HG02623 (cell line): Measurements from ENCODE around the gene MDP1.
"Not testable (repeated sequence)": the region's sequence is repeated elsewhere in the genome, so short reads cannot be mapped to it uniquely, and the experiment has no call there.

ENCODE experiments used
- ATAC-seq: cut with Tn5 transposase; IDR thresholded peaks from one replicate; pipeline ENCODE4 v1.9.1; 2021; ENCODE audit warnings: moderate library complexity; ENCODE audit not compliant: unreplicated experiment

MDP1 gene

GRCh38 chr14:24202538-24202937, 13.3 kb downstream of the MDP1 start:
- ATAC-seq: not testable (repeated sequence)

GRCh38 chr14:24198814-24199524, 16.9 kb downstream of the MDP1 start:
- no peak for ATAC-seq

- ATAC-seq: no peak
Observed at GRCh38 chr14:24197056-24197450, 18.8 kb downstream of the MDP1 start.

- ATAC-seq: no peak
Observed at GRCh38 chr14:24196071-24197055, 19.5 kb downstream of the MDP1 start.

DNA sequence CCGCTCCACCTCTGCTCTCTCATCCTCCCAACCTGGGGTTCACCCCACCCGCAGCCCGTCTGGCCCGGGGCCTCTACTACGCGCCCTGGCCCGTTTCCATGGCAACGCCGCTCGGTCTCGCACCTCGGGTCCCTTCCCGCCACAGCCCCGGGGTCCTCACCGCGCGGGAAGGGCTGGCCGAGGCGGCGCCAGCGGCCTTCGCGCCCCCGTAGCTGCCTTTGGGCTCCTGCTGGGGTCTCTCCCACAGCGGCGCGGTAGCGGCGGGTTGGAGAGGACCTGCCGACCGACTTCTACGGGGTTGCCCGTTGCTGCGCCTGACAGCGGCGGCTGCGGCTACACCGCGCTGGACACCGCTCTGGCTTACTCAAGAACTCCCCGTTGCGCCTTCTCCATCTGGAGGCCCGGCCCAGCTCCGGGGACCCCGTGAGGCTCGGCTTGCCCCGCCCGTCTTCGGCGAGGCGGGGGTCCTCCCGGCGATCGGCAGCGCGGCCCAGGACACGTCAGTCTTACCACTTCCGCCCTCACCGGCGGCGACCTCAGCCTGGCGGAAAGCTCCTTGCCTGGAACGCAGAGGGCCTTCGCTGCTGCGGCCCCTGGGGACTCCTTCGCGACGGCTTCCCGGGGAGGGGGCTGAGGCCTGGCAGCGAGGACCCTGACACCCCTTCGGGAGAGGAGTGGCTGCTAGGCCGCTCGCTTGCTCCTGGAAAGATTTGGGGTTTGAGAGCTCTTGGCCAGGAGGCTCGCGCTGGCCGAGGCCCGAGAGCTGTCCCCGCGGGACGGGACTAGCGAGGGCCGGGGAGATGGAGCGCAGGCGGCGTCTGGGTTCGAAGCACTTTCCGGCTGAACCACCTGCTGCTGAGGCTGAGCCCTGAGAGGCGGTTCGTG, 20.4 kb downstream of the MDP1 start, which contains the start of gene TM9SF1:
TSS of gene TM9SF1 (minus strand) at position 256 of the 885 bp plus-strand sequence. CDS start 422 bp downstream, outside the sequence.
- peak; percentile 75 for ATAC-seq

DNA sequence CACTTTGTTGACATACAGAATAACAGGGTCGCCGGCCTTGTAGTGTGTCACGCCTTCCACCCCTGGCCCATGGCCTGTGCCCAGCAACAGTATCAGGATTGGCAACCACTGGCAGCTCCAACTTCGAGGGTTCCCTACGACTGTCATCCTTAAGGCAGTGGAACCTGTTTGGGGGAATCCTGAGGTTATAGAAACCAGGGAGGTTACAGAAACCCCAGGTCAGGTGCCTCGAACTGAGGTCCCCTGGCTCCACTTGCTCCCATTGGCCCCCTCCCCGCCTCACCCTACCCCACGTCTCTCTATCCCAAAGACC, 21.0 kb downstream of the MDP1 start:
- no peak for ATAC-seq

- no peak for ATAC-seq
Observed at GRCh38 chr14:24194186-24194872, 21.5 kb downstream of the MDP1 start.

DNA sequence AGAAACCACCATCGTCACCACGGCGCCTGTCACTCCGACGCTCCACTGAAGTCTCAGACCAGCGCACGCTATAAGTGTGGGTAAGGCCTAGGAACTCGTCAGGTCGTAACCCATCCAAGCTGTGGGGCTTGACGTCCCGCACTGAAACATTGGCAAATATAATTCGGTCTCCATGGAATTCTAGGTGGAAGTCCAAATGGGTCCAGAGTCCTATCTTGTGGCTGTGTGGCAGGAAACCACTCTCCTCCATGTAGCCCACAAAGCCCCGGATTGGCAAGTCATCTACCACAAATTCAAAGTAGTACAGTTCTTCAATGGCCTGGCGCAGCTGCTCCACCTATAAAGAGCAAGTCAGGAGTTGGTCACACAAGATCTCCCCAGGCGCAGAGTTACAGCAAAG, 22.9 kb downstream of the MDP1 start:
- ATAC-seq: no peak

DNA sequence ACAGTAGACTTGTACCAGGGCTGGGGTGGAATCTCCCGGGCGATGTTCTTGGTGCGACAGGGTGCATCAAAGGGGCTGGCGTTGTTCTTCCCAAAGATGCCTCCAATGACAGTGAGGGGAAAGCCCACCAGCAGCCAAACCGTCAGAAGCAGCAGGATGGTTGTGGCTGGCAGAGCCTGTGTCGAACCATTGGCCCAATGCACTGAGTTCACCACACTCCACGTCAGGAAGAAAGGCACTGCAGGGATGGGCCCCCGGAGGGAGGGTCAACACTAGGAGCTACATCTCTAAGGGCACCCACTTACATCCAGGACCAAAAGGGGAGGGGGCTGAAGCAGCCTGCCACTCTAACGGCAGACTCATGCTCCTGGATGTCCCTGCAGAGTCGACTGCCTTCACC, 25.4 kb downstream of the MDP1 start:
- ATAC-seq: no peak

DNA sequence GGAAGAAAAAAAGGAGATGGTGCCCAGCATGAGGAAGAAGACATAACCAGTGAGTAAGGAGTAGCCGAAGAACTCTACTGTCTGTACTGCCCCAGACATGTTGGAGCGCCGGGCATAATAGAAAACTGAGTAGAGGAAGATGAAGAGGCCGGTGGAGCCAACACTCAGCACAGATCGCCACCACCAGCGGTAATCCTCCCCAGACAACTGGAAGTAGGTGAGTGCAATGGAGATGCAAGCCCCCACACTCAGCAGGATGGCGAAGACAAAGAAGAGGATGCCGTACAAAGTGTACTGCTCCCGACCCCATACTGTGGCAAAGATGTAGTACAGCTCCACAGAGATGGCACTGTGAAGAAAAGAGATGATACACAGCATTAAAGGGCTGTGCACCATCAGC, 26.4 kb downstream of the MDP1 start:
- ATAC-seq: no peak

- ATAC-seq: no peak
Observed at GRCh38 chr14:24189059-24189375, 26.8 kb downstream of the MDP1 start.

- peak; percentile 81 for ATAC-seq
Observed at GRCh38 chr14:24188251-24189058, 27.4 kb downstream of the MDP1 start, which contains the start of gene IPO4. Gene IPO4 (minus strand): TSS chr14:24188816. CDS start chr14:24188787, 29 bp downstream.

GRCh38 chr14:24187539-24187915, 28.3 kb downstream of the MDP1 start:
- no peak for ATAC-seq

DNA sequence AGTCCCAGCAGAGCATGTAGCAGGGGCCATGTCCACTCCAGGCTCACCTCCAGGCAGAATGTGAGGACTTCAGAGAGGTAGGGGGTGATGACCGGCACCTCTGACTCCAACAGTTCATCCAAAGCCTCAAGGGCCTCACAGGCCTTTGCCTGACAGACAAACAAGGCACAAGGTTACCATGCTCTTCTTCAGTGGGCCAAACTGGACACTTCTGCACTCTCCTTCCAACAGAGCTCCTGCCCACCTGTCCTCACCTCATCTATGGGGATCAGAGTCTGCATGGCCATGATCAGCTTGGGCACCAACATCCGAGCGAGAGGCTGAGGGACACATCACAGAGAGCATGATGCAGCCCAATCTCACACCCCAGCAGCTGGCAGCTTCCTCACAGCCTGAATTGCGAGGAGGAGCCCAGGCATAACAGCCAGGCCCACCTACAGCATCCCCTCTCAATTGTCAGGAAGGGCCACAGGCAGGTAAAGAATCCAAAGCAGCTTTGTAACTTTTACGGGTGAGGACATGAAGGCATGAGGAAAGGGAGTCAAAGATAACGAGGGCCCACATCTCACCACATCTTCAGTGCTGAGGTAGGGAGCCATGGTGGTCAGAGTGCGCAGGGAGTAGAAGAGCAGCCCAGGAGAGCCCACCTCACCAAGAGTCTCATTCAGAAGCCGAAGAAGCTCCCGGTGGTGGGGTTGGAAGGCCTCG, 28.9 kb downstream of the MDP1 start:
- ATAC-seq: no peak

GRCh38 chr14:24185741-24186140, 30.1 kb downstream of the MDP1 start:
- no peak for ATAC-seq

DNA sequence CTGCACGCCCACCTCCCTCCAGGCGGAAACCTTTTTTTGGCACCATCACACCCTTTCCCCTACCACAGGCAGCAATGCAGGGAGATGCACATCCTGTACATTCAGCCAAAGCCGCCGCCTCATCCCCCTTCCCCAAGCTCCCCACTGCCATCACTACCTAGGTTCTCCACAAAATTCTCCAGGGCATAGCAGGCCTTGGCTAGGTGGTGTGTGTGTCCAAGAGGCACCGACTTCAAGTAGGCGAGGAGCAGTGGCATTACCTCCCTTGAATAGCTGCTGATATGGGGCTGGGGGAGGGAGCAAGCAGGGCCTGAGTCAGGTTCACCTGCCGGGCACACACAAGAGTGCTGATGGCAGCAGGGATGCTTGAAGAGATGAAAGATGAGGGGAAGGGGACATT, 30.8 kb downstream of the MDP1 start:
- ATAC-seq: no peak

DNA sequence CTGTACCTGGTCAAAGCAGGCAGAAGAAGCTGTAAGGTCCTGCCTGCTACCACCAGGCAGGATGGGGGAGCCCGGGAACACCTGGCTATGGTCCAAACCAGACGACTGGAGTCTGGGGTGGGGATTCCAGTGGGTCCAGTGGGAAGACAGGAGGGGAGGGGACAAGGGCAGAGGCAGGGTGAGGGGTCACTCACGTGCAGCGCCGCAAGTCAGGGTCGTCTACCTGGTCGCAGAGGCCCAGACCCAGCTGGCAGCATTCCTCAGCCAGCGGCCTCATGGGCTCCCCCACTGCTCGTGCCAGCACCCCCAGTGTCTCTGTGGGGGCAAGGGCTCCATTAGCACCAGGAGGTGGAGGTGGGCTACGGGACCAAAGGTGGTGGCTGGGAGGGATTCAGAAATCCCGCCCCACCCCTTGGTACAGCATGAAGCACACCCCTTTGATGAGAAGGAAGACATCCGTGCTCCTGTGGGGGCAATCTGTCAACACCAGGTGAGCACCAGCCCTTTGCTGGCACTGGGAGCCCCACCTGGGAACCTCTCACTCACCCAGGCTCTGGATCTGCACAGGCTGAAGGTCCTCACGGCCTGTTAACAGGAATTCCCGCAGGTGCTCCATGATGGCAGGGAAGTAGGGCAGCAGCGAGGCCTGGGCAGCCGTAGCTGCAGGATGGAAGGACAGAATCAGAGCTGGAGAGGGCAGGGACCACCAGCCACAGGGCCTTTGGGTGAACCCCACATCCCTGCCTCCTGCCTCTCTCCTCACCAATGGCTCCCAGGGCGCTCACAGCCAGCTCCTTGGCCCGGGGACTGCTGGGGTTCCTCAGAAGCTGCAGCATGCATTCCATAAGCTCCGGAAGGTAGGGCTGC, 31.5 kb downstream of the MDP1 start:
- ATAC-seq: no peak

- no peak for ATAC-seq
Observed at GRCh38 chr14:24183014-24183481, 32.8 kb downstream of the MDP1 start.
